HFF-Myc (cell line): ENCODE data around the gene ATRAID.
A peak's percentile ranks its signal among the peaks of the same experiment; 100 is the strongest.

Experiments used
- DNase-seq: peaks from one replicate; pipeline ENCODE4 v3.0.0-alpha.2; 2011; ENCODE audit warnings: low read depth; ENCODE audit errors: extremely low read depth
- H3K4me3 ChIP-seq: replicated peaks from 2 replicates; pipeline ENCODE4 v1.5.1; 2011; ENCODE audit warnings: low read depth, mild to moderate bottlenecking, control low read depth, low read length
- CTCF ChIP-seq: IDR thresholded peaks from 2 replicates; pipeline ENCODE4 v1.5.1; 2012; ENCODE audit warnings: mild to moderate bottlenecking, low read depth, low read length, control low read depth; ENCODE audit errors: missing control alignments

Gene ATRAID

GRCh38 chr2:27184115-27184514 lies 27.7 kb upstream of the ATRAID start:
- H3K4me3 ChIP-seq: no peak overlapping the region
- DNase-seq: no peak
- TF ChIP-seq CTCF: no peak

GRCh38 chr2:27185331-27186026 lies 26.4 kb upstream of the ATRAID start:
- no peak for TF ChIP-seq CTCF
- DNase-seq: no peak
- no peak overlapping the region for H3K4me3 ChIP-seq

GRCh38 chr2:27186613-27187345 lies 25.1 kb upstream of the ATRAID start:
- TF ChIP-seq CTCF: no peak
- DNase-seq: no peak
- no peak overlapping the region for H3K4me3 ChIP-seq

- H3K4me3 ChIP-seq: no peak overlapping the region
- TF ChIP-seq CTCF: no peak
- DNase-seq: no peak
These were observed 21.9 kb upstream of the ATRAID start for GRCh38 chr2:27189989-27190388.

GRCh38 chr2:27191070-27191829 lies 20.6 kb upstream of the ATRAID start:
- no peak for DNase-seq
- no peak overlapping the region for H3K4me3 ChIP-seq

More at GRCh38 chr2:27191070-27191829, 20.6 kb upstream of the ATRAID start:
- TF ChIP-seq CTCF: peak; percentile 78
